ENCODE results near the gene SLC15A4. TPM values are rescaled to one million over a fixed set of nuclear protein-coding genes. Genes with fewer than 3 reads are reported as not detected.

SLC15A4 gene
- total RNA-seq, 1 experiment from 2014 or later = 14.3 TPM

- Histone ChIP-seq H3K4me2 (no peak overlapping the region), H4K20me1 (ENCODE audit: insufficient read depth) (0 out of 2 replicates have a peak, but pooled peaks cover 4% of the 10 kb centered on the region), H3K27me3 (ENCODE audit: insufficient read depth, low read depth) (no peaks in the 10 kb centered on the region), H3K4me3 (no peak overlapping the region), H3K79me2 (ENCODE audit: low read depth) (no peaks in the 10 kb centered on the region), H3K9me2 (ENCODE audit: insufficient read depth) (no peaks in the 10 kb centered on the region), H2AFZ (no peak overlapping the region), H3F3A (ENCODE audit: insufficient read depth, low read depth) (no peaks in the 10 kb centered on the region), H3K27ac (no peak overlapping the region), H3K4me1 (replicated peaks; ENCODE audit: insufficient read depth) (no peaks in the 10 kb centered on the region), H3K9me3 (ENCODE audit: insufficient read depth, low read depth) (no peaks in the 10 kb centered on the region), H3K36me3 (ENCODE audit: low read depth) (no peaks in the 10 kb centered on the region)
- ChIA-PET POLR2A (ENCODE audit: unreplicated experiment) (no interaction called here), CTCF (no interaction called here)
- no TSS peak for BruUV-seq (replicated peaks)
- TF ChIP-seq CTCF (conservative IDR thresholded peaks at IDR 0.05) (no peak), EZH2 (IDR thresholded peaks at IDR 0.05; ENCODE audit: low read depth) (no peak)
- intact Hi-C loops (cut with micrococcal nuclease; ENCODE audit: unreplicated experiment) = no loop called here
- no peak for DNase-seq
Observed at GRCh38 chr12:128802756-128803155, 21.0 kb downstream of the SLC15A4 start.

GRCh38 chr12:128801879-128802391 is 21.8 kb downstream of the SLC15A4 start:
- no peaks in the 10 kb centered on the region for H3K79me2 ChIP-seq (ENCODE audit: low read depth)
- no TSS peak for BruUV-seq (replicated peaks)
- no peaks in the 10 kb centered on the region for H3K27me3 ChIP-seq (ENCODE audit: insufficient read depth, low read depth)
- ChIA-PET POLR2A (ENCODE audit: unreplicated experiment) (no interaction called here), CTCF (no interaction called here)
- H2AFZ ChIP-seq = no peak overlapping the region
- H3K9me2 ChIP-seq (ENCODE audit: insufficient read depth) = no peaks in the 10 kb centered on the region
- no peak overlapping the region for H3K4me3 ChIP-seq
- H4K20me1 ChIP-seq (ENCODE audit: insufficient read depth) = 0 out of 2 replicates have a peak, but pooled peaks cover 4% of the 10 kb centered on the region
- H3K36me3 ChIP-seq (ENCODE audit: low read depth) = no peaks in the 10 kb centered on the region
- no peaks in the 10 kb centered on the region for H3K9me3 ChIP-seq (ENCODE audit: insufficient read depth, low read depth)
- no peaks in the 10 kb centered on the region for H3F3A ChIP-seq (ENCODE audit: insufficient read depth, low read depth)
- no peak overlapping the region for H3K27ac ChIP-seq
- intact Hi-C loops (cut with micrococcal nuclease; ENCODE audit: unreplicated experiment) = no loop called here
- TF ChIP-seq CTCF (conservative IDR thresholded peaks at IDR 0.05) = no peak
- TF ChIP-seq EZH2 (IDR thresholded peaks at IDR 0.05; ENCODE audit: low read depth) = no peak
- no peak overlapping the region for H3K4me2 ChIP-seq
- H3K4me1 ChIP-seq (replicated peaks; ENCODE audit: insufficient read depth) = no peaks in the 10 kb centered on the region
- no peak for DNase-seq

GRCh38 chr12:128800606-128801005 is 23.2 kb downstream of the SLC15A4 start:
- CTCF ChIA-PET = no interaction called here
- no peak overlapping the region for H3K4me3 ChIP-seq
- H4K20me1 ChIP-seq (ENCODE audit: insufficient read depth) = 0 out of 2 replicates have a peak, but pooled peaks cover 4% of the 10 kb centered on the region
- BruUV-seq (replicated peaks) = no TSS peak
- H2AFZ ChIP-seq = no peak overlapping the region
- no peak for DNase-seq
- H3K27me3 ChIP-seq (ENCODE audit: insufficient read depth, low read depth) = no peaks in the 10 kb centered on the region
- POLR2A ChIA-PET (ENCODE audit: unreplicated experiment) = no interaction called here
- no peaks in the 10 kb centered on the region for H3F3A ChIP-seq (ENCODE audit: insufficient read depth, low read depth)
- H3K4me2 ChIP-seq = no peak overlapping the region
- no peaks in the 10 kb centered on the region for H3K79me2 ChIP-seq (ENCODE audit: low read depth)
- intact Hi-C loops (cut with micrococcal nuclease; ENCODE audit: unreplicated experiment) = no loop called here
- no peaks in the 10 kb centered on the region for H3K36me3 ChIP-seq (ENCODE audit: low read depth)
- TF ChIP-seq CTCF (conservative IDR thresholded peaks at IDR 0.05) = no peak
- no peak for TF ChIP-seq EZH2 (IDR thresholded peaks at IDR 0.05; ENCODE audit: low read depth)
- no peaks in the 10 kb centered on the region for H3K4me1 ChIP-seq (replicated peaks; ENCODE audit: insufficient read depth)
- H3K27ac ChIP-seq = no peak overlapping the region
- no peaks in the 10 kb centered on the region for H3K9me3 ChIP-seq (ENCODE audit: insufficient read depth, low read depth)
- no peaks in the 10 kb centered on the region for H3K9me2 ChIP-seq (ENCODE audit: insufficient read depth)
